Activated naive CD4-positive, alpha-beta T cell treated with anti-CD3 and anti-CD28 coated beads, Interleukin-2, amount 10 ng/mL, durations not matched to agents 7 days and 5 days (primary cell): ENCODE data around the gene MTURN.
A peak's percentile ranks its signal among the peaks of the same experiment; 100 is the strongest.

ENCODE experiments used
- CTCF ChIA-PET: fragments of 350-600 bp; sonication (Branson Sonifier 250); formaldehyde crosslinking; loops from one replicate; lab custom pipeline; 2021; ENCODE audit warnings: antibody characterized with exemption; lab: Charles Lee
- DNase-seq: peaks from one replicate; pipeline ENCODE4 v3.0.0-alpha.2; 2020
- H3K27ac Mint-ChIP-seq: one replicate; pipeline ENCODE4 v1.8.0; 2021; ENCODE audit warnings: mild to moderate bottlenecking, moderate library complexity, mixed read lengths
- H3K27me3 Mint-ChIP-seq: one replicate; pipeline ENCODE4 v1.8.0; 2021; ENCODE audit warnings: mild to moderate bottlenecking, mixed read lengths
- H3K36me3 Mint-ChIP-seq: one replicate; pipeline ENCODE4 v1.8.0; 2021; ENCODE audit warnings: mixed read lengths
- H3K4me1 Mint-ChIP-seq: one replicate; pipeline ENCODE4 v1.8.0; 2021; ENCODE audit warnings: mixed read lengths
- H3K4me3 Mint-ChIP-seq: one replicate; pipeline ENCODE4 v1.8.0; 2021; ENCODE audit warnings: mild to moderate bottlenecking, moderate library complexity, mixed read lengths
- H3K9me3 Mint-ChIP-seq: one replicate; pipeline ENCODE4 v1.8.0; 2021; ENCODE audit warnings: mixed read lengths

The MTURN gene

DNA sequence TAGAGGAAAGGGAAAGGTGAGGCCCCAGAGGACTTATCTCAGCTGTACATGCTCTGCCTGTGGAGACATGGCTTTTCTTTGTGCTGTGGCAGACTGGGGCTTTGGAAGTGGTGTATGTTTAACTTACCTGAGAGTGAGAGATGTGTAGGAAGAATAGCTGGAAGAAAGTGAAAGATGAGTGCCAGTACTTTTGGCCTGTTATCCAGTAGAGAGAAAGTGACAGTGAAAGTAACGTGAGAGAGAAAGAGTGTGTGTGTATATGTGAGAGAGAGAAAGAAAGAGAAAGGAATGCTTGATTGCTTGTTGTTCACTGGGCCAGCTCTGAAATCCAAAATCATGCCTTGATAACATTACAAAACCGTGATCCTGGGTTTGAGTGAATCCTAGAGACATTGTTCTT, 25.5 kb downstream of the MTURN start:
- Mint-ChIP-seq H3K9me3 (no peaks in the 10 kb centered on the region), H3K4me3 (no peak overlapping the region), H3K4me1 (peaks cover 77% of the 10 kb centered on the region), H3K27ac (peak overlapping the region; percentile 2), H3K27me3 (peaks cover 3% of the 10 kb centered on the region), H3K36me3 (no peaks in the 10 kb centered on the region)
- CTCF ChIA-PET, result interaction anchor here (0.9 to 1.2 kb wide), 2 partner anchors 13 to 16 kb away, joined by 3 read pairs; no protein-coding TSS in a partner anchor
- no peak for DNase-seq

DNA sequence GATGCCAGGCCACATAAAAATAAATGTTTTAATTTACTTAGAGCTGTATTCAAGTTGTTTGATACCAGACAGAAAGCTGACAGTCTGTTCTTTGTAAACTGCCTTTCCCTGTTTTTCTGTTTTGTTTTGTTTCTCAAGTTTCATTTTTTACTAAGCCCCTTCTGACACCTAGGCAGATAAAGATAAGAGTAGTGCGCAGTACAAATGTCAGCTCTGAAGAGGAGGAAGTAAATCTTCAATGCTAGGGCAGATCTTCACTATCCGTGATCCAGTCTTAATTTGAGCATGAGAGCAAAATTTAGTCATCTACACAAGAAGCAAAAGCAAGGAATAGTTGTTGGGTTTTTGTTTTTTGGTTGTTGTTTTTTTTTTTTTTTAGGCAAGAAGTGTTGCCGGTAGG, 27.3 kb downstream of the MTURN start:
- H3K4me1 Mint-ChIP-seq, result peaks cover 64% of the 10 kb centered on the region
- DNase-seq, result no peak
- H3K9me3 Mint-ChIP-seq, result no peaks in the 10 kb centered on the region
- H3K36me3 Mint-ChIP-seq, result no peaks in the 10 kb centered on the region
- H3K4me3 Mint-ChIP-seq, result no peak overlapping the region
- peaks cover 12% of the 10 kb centered on the region for H3K27me3 Mint-ChIP-seq
- peak overlapping the region; percentile 34 for H3K27ac Mint-ChIP-seq
- CTCF ChIA-PET, result interaction anchor here (0.8 to 3.0 kb wide), 7 partner anchors 13 to 402 kb away, joined by 3 to 12 read pairs (median 4); partner anchors contain the start of gene MTURN

DNA sequence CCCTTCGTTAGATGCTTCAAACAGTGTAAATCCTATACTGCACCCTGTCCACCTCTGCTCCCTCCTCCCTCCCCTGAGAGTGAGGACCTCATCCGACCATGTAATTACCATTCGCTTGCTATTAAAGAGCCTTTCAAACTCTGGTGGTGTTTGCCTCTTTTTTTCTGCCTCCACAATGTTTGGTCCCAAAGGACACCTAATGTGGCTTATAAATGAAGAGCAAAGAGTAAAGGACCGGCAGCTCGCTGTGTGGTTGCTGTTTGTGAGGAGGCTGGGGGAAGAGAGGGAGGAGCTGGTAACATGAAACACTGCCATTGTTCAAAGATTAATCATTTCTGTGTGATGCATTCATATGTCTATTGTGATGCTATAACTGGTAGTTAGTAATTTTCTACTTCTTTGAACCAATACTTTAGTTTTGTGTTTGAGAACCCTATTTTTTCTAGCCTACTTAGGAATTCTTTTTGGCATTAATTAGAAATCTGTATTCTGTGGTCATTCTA, 27.9 kb downstream of the MTURN start:
- CTCF ChIA-PET, result interaction anchor here (1.0 to 3.0 kb wide), 6 partner anchors 14 to 401 kb away, joined by 3 to 12 read pairs (median 6); partner anchors contain the start of gene MTURN
- Mint-ChIP-seq H3K36me3 (no peaks in the 10 kb centered on the region), H3K9me3 (no peaks in the 10 kb centered on the region), H3K27me3 (peaks cover 14% of the 10 kb centered on the region), H3K4me3 (peak overlapping the region; percentile 4), H3K4me1 (peaks cover 58% of the 10 kb centered on the region), H3K27ac (peak overlapping the region; percentile 34)
- no peak for DNase-seq

DNA sequence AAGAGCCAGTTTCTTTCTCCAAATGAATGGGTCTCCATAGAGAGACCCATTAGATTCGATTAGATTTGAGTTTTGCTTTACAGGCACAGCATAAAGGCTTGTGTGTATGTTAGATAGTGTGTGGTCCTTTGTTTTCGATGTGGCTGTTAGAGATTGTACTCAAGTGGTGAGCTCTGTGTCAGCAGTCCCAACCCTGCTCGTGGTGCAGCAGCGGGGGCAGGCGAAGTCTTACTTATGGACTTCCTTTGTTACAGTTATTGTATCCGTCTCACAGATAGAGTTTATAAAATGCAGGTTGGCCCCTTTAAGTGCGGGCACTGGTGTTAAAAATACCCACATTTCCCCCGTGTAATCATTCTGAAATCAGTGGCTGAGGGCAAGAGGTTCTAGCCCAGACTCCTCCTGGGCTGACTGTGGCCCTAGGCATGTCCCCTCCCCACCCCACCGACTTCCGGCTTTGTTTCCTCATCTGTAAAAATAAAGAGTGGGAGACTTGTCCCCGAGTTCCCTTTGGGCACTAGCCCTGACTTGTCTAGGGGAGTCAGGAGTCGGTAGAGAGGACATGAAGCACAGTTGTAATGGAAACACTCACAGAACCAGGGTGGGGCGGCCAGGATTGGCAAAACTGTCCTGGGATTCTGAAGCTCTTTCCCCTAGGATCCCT, 28.6 kb downstream of the MTURN start:
- H3K4me3 Mint-ChIP-seq, result no peak overlapping the region
- peaks cover 16% of the 10 kb centered on the region for H3K27me3 Mint-ChIP-seq
- peaks cover 54% of the 10 kb centered on the region for H3K4me1 Mint-ChIP-seq
- H3K36me3 Mint-ChIP-seq, result no peaks in the 10 kb centered on the region
- CTCF ChIA-PET, result interaction anchor here (1.1 to 3.0 kb wide), 8 partner anchors 9 to 401 kb away, joined by 3 to 12 read pairs (median 6); partner anchors contain the start of gene MTURN
- peak overlapping the region; percentile 34 for H3K27ac Mint-ChIP-seq
- DNase-seq, result peak; percentile 41
- no peaks in the 10 kb centered on the region for H3K9me3 Mint-ChIP-seq

DNA sequence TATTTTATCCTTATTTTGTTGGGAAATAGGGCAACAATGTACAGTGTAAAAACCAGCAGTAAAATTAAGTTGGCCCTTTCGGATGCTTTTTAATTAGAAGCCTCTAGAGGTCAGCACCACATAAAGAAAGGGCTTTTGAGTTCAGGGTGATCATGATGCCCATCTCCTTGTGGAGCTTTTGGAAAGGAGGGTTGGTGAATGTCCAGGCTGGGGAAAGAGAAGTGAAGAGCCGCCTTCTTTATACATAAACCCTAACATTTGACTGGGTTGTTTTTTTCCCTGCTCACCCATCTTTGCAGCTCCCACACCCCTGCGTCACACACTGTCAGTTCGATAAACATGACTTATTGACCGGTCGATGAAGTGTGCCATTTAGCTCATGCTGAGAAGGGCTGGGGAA, 29.8 kb downstream of the MTURN start:
- no peak for DNase-seq
- Mint-ChIP-seq H3K4me1 (peaks cover 42% of the 10 kb centered on the region), H3K9me3 (no peaks in the 10 kb centered on the region), H3K27me3 (peaks cover 20% of the 10 kb centered on the region), H3K4me3 (no peak overlapping the region), H3K36me3 (no peaks in the 10 kb centered on the region), H3K27ac (no peak overlapping the region)
- CTCF ChIA-PET, result interaction anchor here (0.7 to 3.0 kb wide), 12 partner anchors 9 to 399 kb away, joined by 3 to 12 read pairs (median 4); no protein-coding TSS in a partner anchor

DNA sequence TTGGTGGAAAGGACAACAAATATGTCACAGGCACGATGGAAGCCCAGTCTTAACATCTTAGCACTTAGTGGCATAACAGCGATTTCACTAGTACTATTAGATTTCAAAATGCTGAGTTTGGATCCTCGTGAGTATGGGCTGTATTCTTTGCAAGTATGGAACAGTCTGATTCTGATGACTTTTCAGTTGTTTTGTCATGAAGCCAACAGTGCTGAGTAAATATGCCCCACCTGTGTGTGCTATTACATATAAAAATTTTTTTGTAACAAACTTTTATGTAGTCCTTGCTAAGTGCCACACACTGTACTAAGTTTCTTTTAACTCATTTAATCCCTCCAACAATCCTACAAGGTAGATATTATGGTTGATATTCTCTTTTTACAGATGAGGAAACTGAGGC, 30.8 kb downstream of the MTURN start:
- H3K27me3 Mint-ChIP-seq, result peaks cover 22% of the 10 kb centered on the region
- CTCF ChIA-PET, result interaction anchor here (0.9 to 1.2 kb wide), 2 partner anchors 22 to 111 kb away, joined by 3 to 4 read pairs; no protein-coding TSS in a partner anchor
- H3K4me1 Mint-ChIP-seq, result peaks cover 32% of the 10 kb centered on the region
- no peaks in the 10 kb centered on the region for H3K9me3 Mint-ChIP-seq
- no peaks in the 10 kb centered on the region for H3K36me3 Mint-ChIP-seq
- H3K27ac Mint-ChIP-seq, result no peak overlapping the region
- no peak for DNase-seq
- H3K4me3 Mint-ChIP-seq, result no peak overlapping the region

DNA sequence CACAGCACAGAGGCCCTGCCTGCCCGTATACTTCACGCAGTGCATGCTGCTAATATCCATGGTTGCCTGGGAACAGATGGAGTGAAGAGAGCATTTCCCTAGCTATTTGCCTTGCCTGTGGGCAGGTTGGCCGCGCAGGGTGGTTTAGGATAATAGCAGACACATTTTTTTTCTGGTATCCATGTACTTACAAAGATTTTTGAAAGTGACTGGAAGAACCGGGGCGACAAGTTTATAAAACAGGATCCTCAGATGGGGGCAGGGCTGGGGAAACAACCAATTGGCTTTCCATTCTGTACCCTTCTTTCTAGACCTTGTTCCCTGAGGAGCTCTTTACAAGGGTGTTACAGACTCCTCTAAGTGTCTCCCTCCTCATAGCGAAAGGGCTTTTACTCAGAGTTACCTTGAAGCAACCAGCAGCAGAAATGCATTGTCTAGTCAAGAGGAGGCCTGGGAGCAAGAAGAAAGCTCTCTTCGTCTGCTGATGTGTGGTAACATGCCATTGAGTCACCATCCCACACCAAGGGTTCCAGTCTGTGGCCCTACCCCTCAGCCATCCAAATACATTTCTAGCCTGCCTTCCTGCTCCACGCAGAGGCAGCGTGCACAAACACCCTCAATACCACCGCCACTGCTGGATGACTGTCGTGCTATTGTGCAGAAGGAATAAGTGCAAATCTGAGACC, 31.5 kb downstream of the MTURN start:
- CTCF ChIA-PET, result interaction anchor here (0.9 to 1.2 kb wide), 2 partner anchors 22 to 110 kb away, joined by 3 to 4 read pairs; no protein-coding TSS in a partner anchor
- Mint-ChIP-seq H3K27me3 (peaks cover 23% of the 10 kb centered on the region), H3K4me1 (peaks cover 26% of the 10 kb centered on the region), H3K9me3 (no peaks in the 10 kb centered on the region), H3K4me3 (no peak overlapping the region), H3K27ac (no peak overlapping the region), H3K36me3 (no peaks in the 10 kb centered on the region)
- DNase-seq, result no peak

DNA sequence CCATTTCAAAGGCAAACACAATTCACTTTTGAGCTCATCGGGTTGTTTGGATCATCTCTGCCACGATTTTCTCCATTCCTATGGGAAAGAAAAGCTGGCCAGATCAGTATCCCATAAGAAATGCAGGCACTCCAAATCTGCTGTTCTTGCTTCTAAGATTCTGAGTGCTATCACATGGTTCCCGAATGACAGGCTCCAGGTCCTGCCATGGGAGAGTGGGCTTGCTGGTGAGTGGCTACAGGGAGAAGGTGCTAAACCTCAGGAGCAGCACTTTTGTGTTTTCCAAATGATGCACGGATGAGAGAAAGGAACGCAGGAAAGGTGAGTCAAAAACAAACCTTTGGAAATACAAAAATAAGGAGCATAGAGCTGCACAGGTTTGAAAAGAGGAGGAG, 32.1 kb downstream of the MTURN start:
- H3K36me3 Mint-ChIP-seq, result no peaks in the 10 kb centered on the region

DNA sequence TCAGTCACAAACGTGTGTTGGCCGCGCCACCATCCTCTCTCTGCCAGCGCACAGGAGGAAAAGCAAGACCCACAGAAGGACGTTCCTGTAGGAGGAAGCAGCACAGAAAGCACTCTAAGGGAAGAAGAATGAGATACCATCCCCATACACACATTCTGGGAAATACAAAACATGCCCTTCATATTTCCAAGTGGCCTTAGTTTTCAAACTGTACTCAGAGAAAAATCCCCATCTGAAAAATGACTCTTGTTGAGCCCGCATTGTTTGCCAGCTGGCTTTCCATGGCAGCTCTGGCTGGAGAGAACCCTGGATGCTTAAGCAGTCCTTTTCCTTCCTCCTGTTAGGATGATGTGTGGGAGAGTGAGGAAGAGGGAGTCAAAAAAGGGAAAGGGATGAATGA, 33.1 kb downstream of the MTURN start:
- Mint-ChIP-seq H3K9me3 (no peaks in the 10 kb centered on the region), H3K4me1 (peaks cover 16% of the 10 kb centered on the region), H3K27me3 (peaks cover 28% of the 10 kb centered on the region), H3K4me3 (no peak overlapping the region), H3K36me3 (no peaks in the 10 kb centered on the region), H3K27ac (peak overlapping the region; percentile 29)
- CTCF ChIA-PET, result no interaction called here
- no peak for DNase-seq

More for the DNA sequence above, 32.1 kb downstream of the MTURN start:
- no peak for DNase-seq
- no peak overlapping the region for H3K4me3 Mint-ChIP-seq
- peaks cover 28% of the 10 kb centered on the region for H3K27me3 Mint-ChIP-seq
- CTCF ChIA-PET, result no interaction called here
- H3K4me1 Mint-ChIP-seq, result peaks cover 25% of the 10 kb centered on the region
- H3K27ac Mint-ChIP-seq, result no peak overlapping the region
- H3K9me3 Mint-ChIP-seq, result no peaks in the 10 kb centered on the region

DNA sequence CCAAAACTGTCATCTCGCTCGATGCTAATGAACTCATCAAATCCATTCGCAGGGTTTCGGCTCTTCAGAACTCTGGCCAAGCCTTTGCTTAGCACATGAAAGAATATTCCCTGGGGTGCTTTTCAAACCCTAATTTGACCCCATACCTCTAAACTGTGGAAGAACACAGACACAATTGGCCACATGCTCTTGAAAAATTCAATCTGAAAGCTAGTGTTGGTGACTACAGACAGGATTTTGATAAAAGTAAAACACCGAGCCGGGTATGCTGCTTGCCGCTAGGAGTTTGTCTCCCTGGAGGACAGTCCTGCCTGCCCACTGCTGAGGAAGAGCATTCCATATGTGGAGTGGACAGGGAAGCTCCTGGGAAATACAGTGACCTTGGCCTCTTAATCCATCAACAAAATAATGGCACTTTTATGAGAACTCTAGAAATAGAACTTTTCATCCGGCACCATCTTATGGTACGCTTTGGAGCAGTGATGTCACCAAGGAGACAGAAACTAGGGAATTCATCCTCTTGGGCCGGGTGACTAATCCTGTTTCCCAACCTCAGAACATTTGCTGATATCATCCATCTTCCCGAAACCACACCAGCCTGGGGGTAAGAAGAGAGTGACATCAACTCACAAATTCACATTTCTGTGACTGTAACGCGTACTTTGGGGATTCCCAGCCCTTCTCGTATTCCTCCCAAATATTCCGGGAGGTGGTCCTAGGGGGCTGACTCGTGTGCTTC, 34.2 kb downstream of the MTURN start:
- Mint-ChIP-seq H3K4me3 (no peak overlapping the region), H3K4me1 (peaks cover 5% of the 10 kb centered on the region), H3K36me3 (no peaks in the 10 kb centered on the region), H3K27me3 (peaks cover 28% of the 10 kb centered on the region), H3K9me3 (no peaks in the 10 kb centered on the region), H3K27ac (no peak overlapping the region)
- CTCF ChIA-PET, result no interaction called here
- no peak for DNase-seq

DNA sequence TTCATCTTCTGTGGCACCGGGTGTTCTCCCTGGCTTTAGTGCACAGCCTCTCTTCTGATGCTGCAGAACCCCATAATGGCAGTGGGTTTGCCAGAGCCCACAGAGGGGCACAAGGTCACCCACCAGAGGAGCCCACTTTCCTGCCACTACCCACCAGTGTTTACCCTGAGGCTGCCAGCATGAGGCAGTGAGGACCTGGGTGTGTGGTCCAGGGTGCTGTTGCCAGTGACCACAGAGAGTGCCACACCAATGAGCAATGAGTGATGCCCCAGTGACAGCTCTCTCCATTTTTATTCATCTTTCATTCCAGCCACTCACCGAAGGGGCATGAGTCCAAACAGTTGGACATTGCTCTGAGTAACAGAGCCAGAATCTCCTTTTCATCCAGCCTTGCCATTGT, 34.8 kb downstream of the MTURN start:
- H3K27ac Mint-ChIP-seq, result no peak overlapping the region
- CTCF ChIA-PET, result no interaction called here

DNA sequence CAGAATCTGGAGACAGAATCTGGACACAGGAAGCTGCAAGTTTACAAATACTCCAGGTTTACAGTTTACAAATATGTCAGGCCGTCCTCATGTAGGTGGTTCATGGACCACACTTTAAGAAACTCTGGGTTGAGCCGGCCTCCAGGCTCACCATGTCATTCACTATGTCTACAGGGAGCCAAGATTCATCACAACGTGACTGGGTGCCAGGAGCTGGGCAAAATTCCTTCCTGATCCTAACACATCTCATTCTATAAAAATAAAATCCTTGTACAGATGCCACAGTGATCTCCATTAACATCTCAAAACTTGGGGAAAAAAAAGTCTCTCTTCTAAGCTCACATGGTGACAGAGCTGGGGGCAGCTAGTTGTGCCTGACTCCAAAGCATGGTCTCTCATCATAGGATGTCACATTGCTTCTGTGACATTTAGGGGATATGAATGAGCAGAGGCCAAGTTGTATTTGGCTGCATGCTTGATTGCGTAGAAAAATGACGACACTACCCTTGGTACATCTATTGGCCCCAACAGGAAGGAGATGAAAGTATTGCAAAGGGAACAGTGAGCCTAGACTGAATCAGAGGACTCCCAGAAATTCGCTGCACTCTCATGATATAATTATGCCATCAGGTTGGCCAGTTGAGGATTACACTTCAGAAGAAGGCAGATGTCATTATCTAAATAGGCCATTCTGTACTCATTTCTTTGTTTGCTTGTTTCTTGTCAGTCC, 35.9 kb downstream of the MTURN start:
- Mint-ChIP-seq H3K4me3 (no peak overlapping the region), H3K4me1 (no peaks in the 10 kb centered on the region), H3K27me3 (peaks cover 25% of the 10 kb centered on the region), H3K27ac (no peak overlapping the region), H3K9me3 (no peaks in the 10 kb centered on the region), H3K36me3 (no peaks in the 10 kb centered on the region)
- CTCF ChIA-PET, result no interaction called here
- DNase-seq, result no peak

More for the DNA sequence above, 34.8 kb downstream of the MTURN start:
- H3K4me1 Mint-ChIP-seq, result peaks cover under 1% of the 10 kb centered on the region
- DNase-seq, result no peak
- no peaks in the 10 kb centered on the region for H3K9me3 Mint-ChIP-seq
- H3K27me3 Mint-ChIP-seq, result peaks cover 26% of the 10 kb centered on the region
- no peak overlapping the region for H3K4me3 Mint-ChIP-seq
- H3K36me3 Mint-ChIP-seq, result no peaks in the 10 kb centered on the region

DNA sequence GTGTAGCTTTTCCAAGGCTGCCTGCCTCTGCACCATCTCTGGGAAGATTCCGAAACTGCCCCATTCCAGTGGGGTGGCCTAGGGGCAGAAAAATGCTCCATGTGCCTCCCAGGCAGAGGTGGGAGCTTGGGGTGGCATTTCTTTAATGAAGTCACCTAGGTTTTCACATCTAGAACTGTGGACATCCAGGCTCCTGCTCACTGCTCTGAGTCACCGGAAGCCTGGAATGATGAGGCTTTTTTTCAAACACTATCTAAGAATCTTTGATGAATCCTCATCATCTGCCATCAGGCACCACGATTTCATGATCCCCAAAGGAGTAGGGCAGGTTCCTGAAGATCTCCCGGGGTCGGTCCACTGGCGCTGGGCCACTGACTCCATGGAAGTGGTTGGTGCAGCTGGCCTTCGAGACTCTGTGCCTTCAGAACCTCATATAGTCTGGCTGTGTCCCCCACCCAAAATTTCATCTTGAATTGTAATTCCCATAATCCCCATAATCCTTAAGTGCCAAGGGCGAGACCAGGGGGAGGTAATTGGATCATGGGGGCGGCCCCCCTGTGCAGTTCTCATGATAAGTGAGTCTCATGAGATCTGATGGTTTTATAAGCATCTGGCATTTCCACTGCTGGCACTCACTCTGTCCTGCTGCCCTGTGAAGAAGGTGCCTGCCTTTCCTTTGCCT, 37.1 kb downstream of the MTURN start:
- H3K27ac Mint-ChIP-seq, result no peak overlapping the region
- no peaks in the 10 kb centered on the region for H3K36me3 Mint-ChIP-seq
- peaks cover 17% of the 10 kb centered on the region for H3K27me3 Mint-ChIP-seq
- H3K4me1 Mint-ChIP-seq, result no peaks in the 10 kb centered on the region
- H3K4me3 Mint-ChIP-seq, result no peak overlapping the region
- H3K9me3 Mint-ChIP-seq, result no peaks in the 10 kb centered on the region
- DNase-seq, result no peak
- CTCF ChIA-PET, result interaction anchor here (0.9 kb wide), 1 partner anchor 392 kb away, joined by 3 read pairs; no protein-coding TSS in a partner anchor
